WTC11 (cell line): ENCODE results near the gene ACTR3C. TPM values are rescaled to one million over a fixed set of nuclear protein-coding genes. Genes with fewer than 3 reads are reported as not detected.

Source experiments
- ATAC-seq: fragments of 200-7000 bp; cut with Tn5 transposase; 2 replicates; pipeline ENCODE4 v1.10.0; 2021; ENCODE audit warnings: mild to moderate bottlenecking, moderate library complexity
- CTCF ChIA-PET: fragments of 300-600 bp; sonication (Branson Sonifier 250); formaldehyde crosslinking; loops from one replicate; lab custom pipeline; 2021; ENCODE audit warnings: antibody characterized with exemption; lab: Charles Lee
- POLR2A ChIA-PET: fragments of 350-600 bp; sonication (Branson Sonifier 250); formaldehyde crosslinking; loops from one replicate; lab custom pipeline; 2021; ENCODE audit warnings: antibody characterized with exemption; lab: Charles Lee
- DNase-seq: peaks from one replicate; pipeline ENCODE4 v3.0.0; 2021; ENCODE audit warnings: low spot score
- H3K27ac Mint-ChIP-seq: 2 replicates; pipeline ENCODE4 v1.8.0; 2021; ENCODE audit warnings: mixed read lengths
- H3K27me3 Mint-ChIP-seq: 2 replicates; pipeline ENCODE4 v1.8.0; 2021; ENCODE audit warnings: low read depth, mild to moderate bottlenecking, moderate library complexity, mixed read lengths
- H3K36me3 Mint-ChIP-seq: 2 replicates; pipeline ENCODE4 v1.8.0; 2021; ENCODE audit warnings: mixed read lengths
- H3K4me1 Mint-ChIP-seq: 2 replicates; pipeline ENCODE4 v1.8.0; 2022; ENCODE audit warnings: mixed read lengths
- H3K4me3 Mint-ChIP-seq: 2 replicates; pipeline ENCODE4 v1.8.0; 2021; ENCODE audit warnings: mild to moderate bottlenecking, moderate library complexity, mixed read lengths
- H3K9me3 Mint-ChIP-seq: 2 replicates; pipeline ENCODE4 v1.8.0; 2021; ENCODE audit warnings: mixed read lengths
- AR ChIP-seq: fragments of 250-450 bp; sonication (Bioruptor Pico); IDR thresholded peaks from 2 replicates; pipeline ENCODE4 v1.9.0; 2021; ENCODE audit warnings: mild to moderate bottlenecking
- ATF2 ChIP-seq: sonication (generic); formaldehyde crosslinking; IDR thresholded peaks from 2 replicates; pipeline ENCODE4 v1.8.1; 2022; ENCODE audit warnings: low read depth, missing genetic modification reagents, borderline replicate concordance
- EMX1 ChIP-seq: fragments of 250-450 bp; sonication (Bioruptor Pico); IDR thresholded peaks from 2 replicates; pipeline ENCODE4 v1.8.0; 2021; ENCODE audit warnings: mild to moderate bottlenecking
- ESRRA ChIP-seq: sonication (generic); formaldehyde crosslinking; IDR thresholded peaks from 2 replicates; pipeline ENCODE4 v1.8.1; 2022; ENCODE audit warnings: mild to moderate bottlenecking, missing genetic modification reagents, borderline replicate concordance
- FOXK1 ChIP-seq: sonication (generic); formaldehyde crosslinking; IDR thresholded peaks from 2 replicates; pipeline ENCODE4 v1.8.0; 2022; ENCODE audit warnings: mild to moderate bottlenecking, moderate library complexity, missing genetic modification reagents
- GRHL2 ChIP-seq: fragments of 250-450 bp; sonication (Bioruptor Pico); IDR thresholded peaks from 2 replicates; pipeline ENCODE4 v1.8.0; 2022; ENCODE audit warnings: mild to moderate bottlenecking, moderate library complexity; ENCODE audit not compliant: insufficient replicate concordance, severe bottlenecking
- SMAD4 ChIP-seq: sonication (generic); formaldehyde crosslinking; IDR thresholded peaks from 2 replicates; pipeline ENCODE4 v1.8.0; 2022; ENCODE audit warnings: mild to moderate bottlenecking, missing genetic modification reagents
- SOX15 ChIP-seq: fragments of 250-450 bp; sonication (Bioruptor Pico); IDR thresholded peaks from 2 replicates; pipeline ENCODE4 v1.9.0; 2021; ENCODE audit warnings: mild to moderate bottlenecking
- SP1 ChIP-seq: sonication (generic); formaldehyde crosslinking; conservative IDR thresholded peaks from 2 replicates; pipeline ENCODE4 v1.8.1; 2022; ENCODE audit warnings: missing genetic modification reagents
- ZNF232 ChIP-seq: sonication (generic); formaldehyde crosslinking; IDR thresholded peaks from 2 replicates; pipeline ENCODE4 v1.8.0; 2022; ENCODE audit warnings: mild to moderate bottlenecking, missing genetic modification reagents
- ZNF532 ChIP-seq: fragments of 250-450 bp; sonication (Bioruptor Pico); IDR thresholded peaks from 2 replicates; pipeline ENCODE4 v1.9.0; 2021; ENCODE audit warnings: mild to moderate bottlenecking, borderline replicate concordance
- total RNA-seq: library from RNA; stranded (reverse); gene quantifications from 3 replicates; pipeline ENCODE4 v1.2.3, GENCODE V29; 2021

ACTR3C gene
- total RNA-seq, 1 experiment from 2014 or later = 1.4 TPM

GRCh38 chr7:150368096-150368883 is 44.9 kb upstream of the ACTR3C start, which contains the start of gene REPIN1 (continued):
- TF ChIP-seq ATF2 (CRISPR knock-in tag) (no peak), AR (CRISPR knock-in tag) (no peak), FOXK1 (CRISPR knock-in tag) (0 out of 2 replicates have a peak, but pooled peaks have one; percentile 30), ZNF532 (CRISPR knock-in tag) (no peak), SP1 (CRISPR knock-in tag) (0 out of 2 replicates have a peak, but pooled peaks have one; percentile 11), ESRRA (CRISPR knock-in tag) (no peak), ZNF232 (CRISPR knock-in tag) (peak; percentile 15; the same call in 1 of the 2 replicates), SOX15 (CRISPR knock-in tag) (no peak)

- Mint-ChIP-seq H3K36me3 (peaks cover 8% of the 10 kb centered on the region), H3K4me1 (peaks cover 52% of the 10 kb centered on the region), H3K4me3 (peak overlapping the region; percentile 78), H3K9me3 (no peaks in the 10 kb centered on the region), H3K27ac (peak overlapping the region; percentile 94), H3K27me3 (no peaks in the 10 kb centered on the region)
- ChIA-PET POLR2A (interaction anchor here (0.6 to 2.5 kb wide), 5 partner anchors 10 to 51 kb away, joined by 5 to 29 read pairs (median 26); no protein-coding TSS in a partner anchor), CTCF (interaction anchor here (1.0 to 1.5 kb wide), 5 partner anchors 10 to 32 kb away, joined by 3 to 6 read pairs (median 3); partner anchors contain the start of gene RARRES2)
- DNase-seq (no peak), ATAC-seq (no peak)
- TF ChIP-seq SP1 (CRISPR knock-in tag) (no peak), ZNF232 (CRISPR knock-in tag) (no peak), SMAD4 (CRISPR knock-in tag) (no peak), GRHL2 (CRISPR knock-in tag) (no peak), EMX1 (CRISPR knock-in tag) (no peak)
Observed at GRCh38 chr7:150367677-150368095, 44.3 kb upstream of the ACTR3C start.
